Measurements from ENCODE around the gene RNF220. TPM values are rescaled to one million over a fixed set of nuclear protein-coding genes. Genes with fewer than 3 reads are reported as not detected.

Gene RNF220
- total RNA-seq, 1 donor: 53.2 TPM

GRCh38 chr1:44648529-44649250, 243.6 kb downstream of the RNF220 start:
- Histone ChIP-seq H3K27me3 (ENCODE audit: insufficient read depth, low read length) (no peaks in the 10 kb centered on the region), H3K4me2 (ENCODE audit: insufficient read depth, low read length) (no peak overlapping the region), H3K4me3 (ENCODE audit: insufficient read depth, low read length) (no peak overlapping the region), H4K20me1 (ENCODE audit: insufficient read depth, low read length) (peaks cover 4% of the 10 kb centered on the region), H3K36me3 (ENCODE audit: insufficient read depth, low read length) (peaks cover 64% of the 10 kb centered on the region), H3K9me3 (ENCODE audit: low read depth, low read length) (no peaks in the 10 kb centered on the region), H3K27ac (ENCODE audit: low read depth, low read length) (no peak overlapping the region), H2AFZ (ENCODE audit: low read length) (no peak overlapping the region), H3K4me1 (ENCODE audit: insufficient read depth, low read length) (peaks cover 11% of the 10 kb centered on the region), H3K79me2 (ENCODE audit: insufficient read depth, low read length) (no peaks in the 10 kb centered on the region)
- TF ChIP-seq CTCF (IDR thresholded peaks at IDR 0.05; ENCODE audit: extremely low read depth, low read depth, low read length): no peak
- DNase-seq (ENCODE audit: insufficient read length, low spot score, missing footprints): peak; percentile 61

- Histone ChIP-seq H2AFZ (ENCODE audit: low read length) (no peak overlapping the region), H3K27me3 (ENCODE audit: insufficient read depth, low read length) (no peaks in the 10 kb centered on the region), H4K20me1 (ENCODE audit: insufficient read depth, low read length) (peaks cover 4% of the 10 kb centered on the region), H3K9me3 (ENCODE audit: low read depth, low read length) (no peaks in the 10 kb centered on the region), H3K36me3 (ENCODE audit: insufficient read depth, low read length) (peaks cover 57% of the 10 kb centered on the region), H3K4me3 (ENCODE audit: insufficient read depth, low read length) (no peak overlapping the region), H3K27ac (ENCODE audit: low read depth, low read length) (no peak overlapping the region), H3K79me2 (ENCODE audit: insufficient read depth, low read length) (no peaks in the 10 kb centered on the region), H3K4me1 (ENCODE audit: insufficient read depth, low read length) (peaks cover 10% of the 10 kb centered on the region), H3K4me2 (ENCODE audit: insufficient read depth, low read length) (no peak overlapping the region)
- no peak for DNase-seq (ENCODE audit: insufficient read length, low spot score, missing footprints)
- TF ChIP-seq CTCF (IDR thresholded peaks at IDR 0.05; ENCODE audit: extremely low read depth, low read depth, low read length): no peak
Measured at GRCh38 chr1:44649788-44650158, 244.7 kb downstream of the RNF220 start.

- Histone ChIP-seq H3K4me1 (ENCODE audit: insufficient read depth, low read length) (peaks cover 4% of the 10 kb centered on the region), H3K9me3 (ENCODE audit: low read depth, low read length) (no peaks in the 10 kb centered on the region), H3K4me3 (ENCODE audit: insufficient read depth, low read length) (no peak overlapping the region), H3K27ac (ENCODE audit: low read depth, low read length) (no peak overlapping the region), H3K36me3 (ENCODE audit: insufficient read depth, low read length) (peaks cover 53% of the 10 kb centered on the region), H3K27me3 (ENCODE audit: insufficient read depth, low read length) (no peaks in the 10 kb centered on the region), H3K79me2 (ENCODE audit: insufficient read depth, low read length) (no peaks in the 10 kb centered on the region), H2AFZ (ENCODE audit: low read length) (no peak overlapping the region), H3K4me2 (ENCODE audit: insufficient read depth, low read length) (no peak overlapping the region), H4K20me1 (ENCODE audit: insufficient read depth, low read length) (peaks cover 4% of the 10 kb centered on the region)
- TF ChIP-seq CTCF (IDR thresholded peaks at IDR 0.05; ENCODE audit: extremely low read depth, low read depth, low read length): no peak
- DNase-seq (ENCODE audit: insufficient read length, low spot score, missing footprints): peak; percentile 50
Measured at GRCh38 chr1:44650159-44650831, 245.2 kb downstream of the RNF220 start.

GRCh38 chr1:44651069-44651468, 246.0 kb downstream of the RNF220 start:
- Histone ChIP-seq H3K27ac (ENCODE audit: low read depth, low read length) (no peak overlapping the region), H3K4me2 (ENCODE audit: insufficient read depth, low read length) (no peak overlapping the region), H3K4me1 (ENCODE audit: insufficient read depth, low read length) (peaks cover under 1% of the 10 kb centered on the region), H3K79me2 (ENCODE audit: insufficient read depth, low read length) (no peaks in the 10 kb centered on the region), H3K9me3 (ENCODE audit: low read depth, low read length) (no peaks in the 10 kb centered on the region), H3K4me3 (ENCODE audit: insufficient read depth, low read length) (no peak overlapping the region), H2AFZ (ENCODE audit: low read length) (no peak overlapping the region), H3K36me3 (ENCODE audit: insufficient read depth, low read length) (peaks cover 51% of the 10 kb centered on the region), H4K20me1 (ENCODE audit: insufficient read depth, low read length) (peaks cover 4% of the 10 kb centered on the region), H3K27me3 (ENCODE audit: insufficient read depth, low read length) (no peaks in the 10 kb centered on the region)
- peak; percentile 57 for DNase-seq (ENCODE audit: insufficient read length, low spot score, missing footprints)
- no peak for TF ChIP-seq CTCF (IDR thresholded peaks at IDR 0.05; ENCODE audit: extremely low read depth, low read depth, low read length)

Data from osteoblast (primary cell).